Measurements from ENCODE around the gene ADNP2. TPM values are rescaled to one million over a fixed set of nuclear protein-coding genes. Genes with fewer than 3 reads are reported as not detected.

ADNP2 gene
- total and polyA plus RNA-seq, 2 donors (not counting 1 experiment from before 2014, with no cell fraction given) = 4.7 to 14.7 TPM

- H3K4me3 ChIP-seq (ENCODE audit: control extremely low read depth in 1 of 5, extremely low read depth in 1 of 5, insufficient read depth in 1 of 5, low read depth in 2 of 5, low read length in 4 of 5) = no peak overlapping the region
- 84% methylated on average over 6 of the region's 10 CpGs for WGBS (ENCODE audit: insufficient coverage)
- H3K27me3 ChIP-seq (replicated peaks in 1 of 4; ENCODE audit: control extremely low read depth in 1 of 4, control insufficient read depth in 3 of 4, insufficient read depth in 4 of 4, low read length in 3 of 4) = no peaks in the 10 kb centered on the region
- TF ChIP-seq EZH2 (IDR thresholded peaks at IDR 0.05; ENCODE audit: borderline replicate concordance, insufficient read depth, low read depth, low read length, poor library complexity, severe bottlenecking) = no peak
- TF ChIP-seq, protein P1, sequence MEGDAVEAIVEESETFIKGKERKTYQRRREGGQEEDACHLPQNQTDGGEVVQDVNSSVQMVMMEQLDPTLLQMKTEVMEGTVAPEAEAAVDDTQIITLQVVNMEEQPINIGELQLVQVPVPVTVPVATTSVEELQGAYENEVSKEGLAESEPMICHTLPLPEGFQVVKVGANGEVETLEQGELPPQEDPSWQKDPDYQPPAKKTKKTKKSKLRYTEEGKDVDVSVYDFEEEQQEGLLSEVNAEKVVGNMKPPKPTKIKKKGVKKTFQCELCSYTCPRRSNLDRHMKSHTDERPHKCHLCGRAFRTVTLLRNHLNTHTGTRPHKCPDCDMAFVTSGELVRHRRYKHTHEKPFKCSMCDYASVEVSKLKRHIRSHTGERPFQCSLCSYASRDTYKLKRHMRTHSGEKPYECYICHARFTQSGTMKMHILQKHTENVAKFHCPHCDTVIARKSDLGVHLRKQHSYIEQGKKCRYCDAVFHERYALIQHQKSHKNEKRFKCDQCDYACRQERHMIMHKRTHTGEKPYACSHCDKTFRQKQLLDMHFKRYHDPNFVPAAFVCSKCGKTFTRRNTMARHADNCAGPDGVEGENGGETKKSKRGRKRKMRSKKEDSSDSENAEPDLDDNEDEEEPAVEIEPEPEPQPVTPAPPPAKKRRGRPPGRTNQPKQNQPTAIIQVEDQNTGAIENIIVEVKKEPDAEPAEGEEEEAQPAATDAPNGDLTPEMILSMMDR (IDR thresholded peaks at IDR 0.05) = no peak
- H3K9me3 ChIP-seq (ENCODE audit: control extremely low read depth in 1 of 3, control insufficient read depth in 2 of 3, insufficient read depth in 1 of 3, low read length in 2 of 3) = peaks cover 0 to 17% (median 0%) of the 10 kb centered on the region in 3 donors
- POLR2A ChIA-PET = no interaction called here
- Mint-ChIP-seq H3K9me3 (ENCODE audit: insufficient read depth) (no peaks in the 10 kb centered on the region), H3K4me1 (no peaks in the 10 kb centered on the region), H3K27ac (no peak overlapping the region), H3K4me3 (no peak overlapping the region), H3K27me3 (no peaks in the 10 kb centered on the region)
- ATAC-seq (ENCODE audit: low read depth) (no peak), DNase-seq (no peak)
- intact Hi-C loops (cut with micrococcal nuclease) = no loop called here
- CTCF ChIA-PET = no interaction called here
- H3K9ac ChIP-seq (ENCODE audit: low read length) = no peak overlapping the region
- no peak overlapping the region for H3K27ac ChIP-seq (ENCODE audit: low read length in 2 of 2)
- no peak overlapping the region for H3K4me2 ChIP-seq (replicated peaks; ENCODE audit: low read depth, low read length, poor library complexity, severe bottlenecking)
- H4K20me1 ChIP-seq (ENCODE audit: control insufficient read depth, insufficient read depth, low read length, poor library complexity, severe bottlenecking) = no peaks in the 10 kb centered on the region
- H2AFZ ChIP-seq (ENCODE audit: insufficient read depth, low read depth, low read length, poor library complexity, severe bottlenecking) = no peak overlapping the region
- H3K4me1 ChIP-seq (ENCODE audit: control insufficient read depth in 2 of 2, insufficient read depth in 2 of 2, low read length in 2 of 2) = no peaks in the 10 kb centered on the region
- H3K36me3 ChIP-seq (replicated peaks in 1 of 2; ENCODE audit: control extremely low read depth in 1 of 2, control insufficient read depth in 1 of 2, extremely low read depth in 1 of 2, insufficient read depth in 2 of 2, low read length in 1 of 2) = no peaks in the 10 kb centered on the region
- no peaks in the 10 kb centered on the region for H3K79me2 ChIP-seq (ENCODE audit: control insufficient read depth, insufficient read depth, low read length)
Measured at GRCh38 chr18:80068571-80069272, 40.3 kb upstream of the ADNP2 start.

- ChIA-PET POLR2A (no interaction called here), CTCF (no interaction called here)
- no peak overlapping the region for H2AFZ ChIP-seq (ENCODE audit: insufficient read depth, low read depth, low read length, poor library complexity, severe bottlenecking)
- Mint-ChIP-seq H3K27ac (no peak overlapping the region), H3K9me3 (ENCODE audit: insufficient read depth) (no peaks in the 10 kb centered on the region), H3K4me1 (no peaks in the 10 kb centered on the region), H3K4me3 (no peak overlapping the region), H3K27me3 (no peaks in the 10 kb centered on the region)
- H4K20me1 ChIP-seq (ENCODE audit: control insufficient read depth, insufficient read depth, low read length, poor library complexity, severe bottlenecking) = no peaks in the 10 kb centered on the region
- H3K4me3 ChIP-seq (ENCODE audit: control extremely low read depth in 1 of 5, extremely low read depth in 1 of 5, insufficient read depth in 1 of 5, low read depth in 2 of 5, low read length in 4 of 5) = no peak overlapping the region
- H3K4me2 ChIP-seq (replicated peaks; ENCODE audit: low read depth, low read length, poor library complexity, severe bottlenecking) = no peak overlapping the region
- no peak for ATAC-seq (ENCODE audit: low read depth)
- TF ChIP-seq, protein P1 (IDR thresholded peaks at IDR 0.05) = no peak
- no peak for TF ChIP-seq EZH2 (IDR thresholded peaks at IDR 0.05; ENCODE audit: borderline replicate concordance, insufficient read depth, low read depth, low read length, poor library complexity, severe bottlenecking)
- no peaks in the 10 kb centered on the region for H3K27me3 ChIP-seq (replicated peaks in 1 of 4; ENCODE audit: control extremely low read depth in 1 of 4, control insufficient read depth in 3 of 4, insufficient read depth in 4 of 4, low read length in 3 of 4)
- no peaks in the 10 kb centered on the region for H3K36me3 ChIP-seq (replicated peaks in 1 of 2; ENCODE audit: control extremely low read depth in 1 of 2, control insufficient read depth in 1 of 2, extremely low read depth in 1 of 2, insufficient read depth in 2 of 2, low read length in 1 of 2)
- no peaks in the 10 kb centered on the region for H3K4me1 ChIP-seq (ENCODE audit: control insufficient read depth in 2 of 2, insufficient read depth in 2 of 2, low read length in 2 of 2)
- no peak for DNase-seq
- intact Hi-C loops (cut with micrococcal nuclease) = no loop called here
- H3K9me3 ChIP-seq (ENCODE audit: control extremely low read depth in 1 of 3, control insufficient read depth in 2 of 3, insufficient read depth in 1 of 3, low read length in 2 of 3) = peaks cover 0 to 7% (median 0%) of the 10 kb centered on the region in 3 donors
- no peak overlapping the region for H3K9ac ChIP-seq (ENCODE audit: low read length)
- no peak overlapping the region for H3K27ac ChIP-seq (ENCODE audit: low read length in 2 of 2)
- 100% methylated on average over 3 of the region's 4 CpGs for WGBS (ENCODE audit: insufficient coverage)
- H3K79me2 ChIP-seq (ENCODE audit: control insufficient read depth, insufficient read depth, low read length) = no peaks in the 10 kb centered on the region
Measured at GRCh38 chr18:80070825-80071224, 38.2 kb upstream of the ADNP2 start.

Data from B cell (primary cell).